HL-60/S4 (cell line): ENCODE data around the gene SLC8A1.

Experiments
- in situ Hi-C: fragments of 300-500 bp; cut with MboI; formaldehyde crosslinking; loops from 2 replicates; pipeline ENCODE4 v1.14.3; 2022; ENCODE audit warnings: low sequenced_read_pairs

SLC8A1 gene

GRCh38 chr2:40210968-40211353 is 240.9 kb downstream of the SLC8A1 start:
- in situ Hi-C loops, result no loop called here

- in situ Hi-C loops, result no loop called here
Observed at GRCh38 chr2:40210344-40210967, 241.4 kb downstream of the SLC8A1 start.

DNA sequence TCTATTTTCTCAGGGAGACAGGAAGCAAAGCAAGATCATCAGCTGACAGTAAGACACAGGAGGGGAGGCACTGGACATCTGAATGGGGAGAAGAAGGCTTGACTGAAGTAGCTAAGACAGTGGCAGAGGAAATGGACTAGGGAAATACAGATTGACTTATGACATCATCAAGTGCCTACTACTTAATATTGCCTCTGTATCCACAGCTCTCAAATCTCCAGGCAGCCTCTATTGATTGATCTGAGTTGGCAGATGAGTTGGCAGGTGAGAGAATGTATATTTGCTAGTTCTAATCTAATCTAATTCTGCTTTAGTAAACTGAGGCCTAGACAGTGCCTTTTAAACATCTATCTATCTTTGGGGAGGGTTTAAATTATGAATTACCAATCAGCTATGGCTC is 242.1 kb downstream of the SLC8A1 start:
- in situ Hi-C loops, result no loop called here

DNA sequence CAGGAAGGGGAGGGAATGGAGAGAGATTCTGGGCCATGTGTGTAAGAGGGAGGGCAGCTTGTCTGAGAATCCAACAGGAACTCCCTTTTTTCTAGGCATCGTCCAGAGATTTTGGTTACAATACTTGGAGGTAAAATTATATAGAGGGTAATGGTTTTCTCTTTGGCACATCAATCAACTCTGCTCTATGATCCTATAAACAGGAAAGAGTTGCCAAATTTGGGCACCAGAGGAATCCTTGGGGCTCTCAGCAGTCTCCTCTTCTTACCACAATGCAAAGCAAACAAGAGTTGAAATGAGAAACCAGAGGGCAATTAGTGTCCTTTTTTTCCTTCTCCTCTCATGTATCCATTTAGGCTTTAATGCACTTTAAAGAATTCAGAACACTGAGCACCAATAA is 243.4 kb downstream of the SLC8A1 start:
- in situ Hi-C loops, result no loop called here

- in situ Hi-C loops, result no loop called here
Observed at GRCh38 chr2:40204268-40204667, 247.6 kb downstream of the SLC8A1 start.

DNA sequence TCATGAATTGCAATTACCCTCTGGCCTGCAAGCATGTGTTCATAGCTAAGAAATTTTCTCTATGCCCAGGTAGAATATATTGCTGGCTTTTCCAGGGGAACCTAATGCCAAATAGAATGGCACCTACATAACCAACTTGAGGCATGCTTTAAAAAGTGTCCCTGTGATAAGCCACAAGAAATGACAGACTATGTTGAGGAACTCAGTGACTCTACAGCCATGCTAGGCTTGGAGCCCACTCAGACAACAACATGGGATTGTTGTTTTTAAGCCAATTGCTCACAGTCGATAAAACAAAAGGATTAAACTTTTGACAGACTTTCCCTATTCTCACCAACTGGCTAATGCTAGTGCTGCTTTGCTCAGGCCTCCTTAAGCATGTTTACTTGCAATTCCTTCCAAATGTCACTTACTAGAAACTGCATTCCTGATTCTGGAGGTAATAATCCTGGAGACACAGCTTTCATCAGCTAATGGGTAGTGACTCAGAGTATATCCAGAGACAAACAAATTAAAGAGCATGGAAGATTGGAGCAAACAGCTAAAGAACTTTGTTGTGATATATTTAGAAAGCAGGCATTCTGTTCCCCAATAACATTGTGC is 249.0 kb downstream of the SLC8A1 start:
- in situ Hi-C loops, result no loop called here

- in situ Hi-C loops, result no loop called here
Observed at GRCh38 chr2:40201425-40201824, 250.5 kb downstream of the SLC8A1 start.

- in situ Hi-C loops, result no loop called here
Observed at GRCh38 chr2:40200366-40200915, 251.4 kb downstream of the SLC8A1 start.

GRCh38 chr2:40199771-40200170 is 252.1 kb downstream of the SLC8A1 start:
- in situ Hi-C loops, result no loop called here

DNA sequence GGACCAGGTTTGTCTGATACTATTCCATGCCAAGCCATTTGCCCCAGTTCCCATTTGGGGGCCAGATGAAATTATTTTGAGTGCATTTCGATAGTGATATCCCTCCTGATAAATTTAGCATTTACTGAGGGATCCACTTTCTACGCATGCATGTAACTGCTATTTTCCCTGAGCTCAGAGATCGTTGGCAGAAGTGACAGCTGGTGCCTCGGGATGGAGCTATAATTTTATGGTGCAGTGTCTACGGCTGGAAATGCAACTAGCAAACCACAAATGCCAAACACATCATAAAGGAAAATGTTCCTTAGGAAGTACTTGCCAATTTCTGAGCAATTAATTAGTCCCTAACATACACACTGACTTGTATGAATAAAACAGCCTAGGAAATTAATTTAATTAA is 254.8 kb downstream of the SLC8A1 start:
- in situ Hi-C loops, result no loop called here

DNA sequence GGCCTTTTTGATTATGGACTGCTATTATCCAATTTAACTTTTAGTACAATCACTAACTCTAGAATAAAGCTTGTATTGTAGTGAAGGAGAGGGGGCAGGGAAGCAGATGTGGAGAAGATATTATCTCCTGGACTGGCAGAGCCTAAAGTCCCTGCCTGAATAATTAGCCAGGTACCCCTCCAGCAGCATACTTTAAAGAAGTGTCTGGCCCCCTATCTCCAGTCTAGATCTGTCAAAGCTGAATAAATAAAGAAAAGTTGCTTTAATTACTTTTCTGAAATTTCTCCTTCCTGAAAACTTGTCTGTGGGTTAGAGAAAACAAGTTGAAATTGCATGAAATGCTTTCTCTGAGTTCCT is 258.2 kb downstream of the SLC8A1 start:
- in situ Hi-C loops, result no loop called here

GRCh38 chr2:40192864-40193669 is 258.8 kb downstream of the SLC8A1 start:
- in situ Hi-C loops, result no loop called here

DNA sequence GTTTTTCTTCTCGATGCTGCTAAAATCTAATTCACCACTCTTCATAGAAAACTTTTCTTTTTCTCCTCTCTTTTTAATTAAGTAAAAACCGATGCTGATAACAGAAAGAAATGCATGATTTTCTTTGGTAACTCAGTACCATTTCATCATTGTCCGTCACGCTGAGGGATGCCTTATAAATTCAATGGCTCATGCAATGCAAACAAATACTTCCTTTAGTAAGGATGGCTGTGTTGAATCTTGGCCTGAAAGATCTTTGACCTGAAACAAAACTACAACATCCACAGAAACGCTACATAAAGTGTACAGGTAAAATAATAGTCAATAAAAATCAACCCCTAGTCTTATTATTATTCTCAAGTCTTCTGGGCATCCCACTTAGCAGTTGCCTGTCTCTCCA is 261.4 kb downstream of the SLC8A1 start:
- in situ Hi-C loops, result no loop called here

DNA sequence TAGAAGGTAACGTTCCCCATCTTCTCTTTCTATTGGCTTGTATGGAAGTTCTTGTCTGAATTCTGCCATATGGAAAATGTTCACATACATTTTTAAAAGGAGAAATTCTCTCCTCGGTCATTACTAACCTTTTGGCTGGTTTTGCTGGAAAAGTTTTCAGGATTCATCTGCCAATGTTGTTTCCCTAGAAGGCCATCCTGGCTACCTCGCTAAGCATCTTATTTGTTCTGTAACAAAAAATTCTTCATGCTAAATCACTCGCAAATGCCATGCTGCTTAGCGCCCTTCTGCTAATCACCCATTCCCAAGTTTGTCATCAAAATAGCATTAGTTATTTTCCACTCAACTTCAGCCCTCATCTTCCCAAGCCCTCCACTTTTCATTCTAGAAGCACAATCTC is 262.0 kb downstream of the SLC8A1 start:
- in situ Hi-C loops, result no loop called here

- in situ Hi-C loops, result no loop called here
Observed at GRCh38 chr2:40187054-40187453, 264.8 kb downstream of the SLC8A1 start.

DNA sequence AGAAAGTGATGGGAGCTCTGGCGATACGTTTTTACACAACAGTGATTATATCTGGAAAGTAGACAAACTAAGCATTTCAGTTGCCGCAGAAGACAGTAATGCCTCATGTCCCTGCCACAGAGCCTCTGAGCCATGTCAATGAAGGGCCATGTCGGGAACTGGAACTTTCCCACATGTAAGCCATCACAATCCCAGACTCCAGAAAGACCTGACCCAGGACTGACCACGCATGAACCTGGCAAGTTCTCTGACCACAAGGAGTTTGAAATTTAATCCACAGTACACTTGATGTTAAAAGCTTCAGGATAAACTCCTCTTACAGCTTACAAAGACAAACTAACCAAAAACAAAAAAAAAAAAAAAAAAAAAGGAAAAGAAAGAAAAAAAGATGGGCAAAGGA is 267.3 kb downstream of the SLC8A1 start:
- in situ Hi-C loops, result no loop called here

DNA sequence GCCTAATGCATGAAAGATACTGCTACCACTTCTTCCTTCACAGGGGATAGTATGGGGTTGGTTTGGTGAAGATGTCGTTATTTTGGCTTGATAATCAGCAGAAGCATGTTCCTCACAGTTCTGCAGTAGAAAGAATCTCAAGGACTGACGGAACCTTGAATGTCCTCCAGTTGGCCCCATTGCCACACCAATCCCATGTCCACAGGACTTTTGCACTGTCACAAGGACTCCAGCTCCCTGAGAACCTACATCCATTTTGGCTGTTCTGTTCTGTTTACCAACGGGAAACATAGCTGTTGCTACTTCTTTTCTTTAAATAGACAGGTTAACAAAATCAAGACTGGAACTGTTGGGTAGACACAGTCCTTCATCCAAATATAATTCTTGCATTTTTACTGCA is 270.0 kb downstream of the SLC8A1 start:
- in situ Hi-C loops, result no loop called here

DNA sequence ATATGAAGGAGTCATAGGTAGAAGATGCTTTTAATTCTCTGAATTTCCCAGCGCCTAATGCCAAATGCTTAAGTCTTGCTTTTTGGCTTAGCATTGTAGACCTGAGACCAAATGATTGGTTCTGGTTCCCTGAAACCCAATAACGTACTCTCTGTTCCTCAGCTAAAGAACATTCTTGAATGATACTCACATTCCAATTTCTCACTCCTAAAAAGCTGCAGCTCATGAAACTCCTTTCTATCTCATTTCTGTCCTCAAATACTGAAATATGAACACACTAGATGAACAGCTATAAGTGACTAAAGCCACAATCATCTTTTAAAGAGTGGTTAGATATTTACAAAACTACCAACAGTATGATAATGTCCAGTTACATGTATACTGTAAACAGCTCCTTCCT is 272.1 kb downstream of the SLC8A1 start:
- in situ Hi-C loops, result no loop called here

DNA sequence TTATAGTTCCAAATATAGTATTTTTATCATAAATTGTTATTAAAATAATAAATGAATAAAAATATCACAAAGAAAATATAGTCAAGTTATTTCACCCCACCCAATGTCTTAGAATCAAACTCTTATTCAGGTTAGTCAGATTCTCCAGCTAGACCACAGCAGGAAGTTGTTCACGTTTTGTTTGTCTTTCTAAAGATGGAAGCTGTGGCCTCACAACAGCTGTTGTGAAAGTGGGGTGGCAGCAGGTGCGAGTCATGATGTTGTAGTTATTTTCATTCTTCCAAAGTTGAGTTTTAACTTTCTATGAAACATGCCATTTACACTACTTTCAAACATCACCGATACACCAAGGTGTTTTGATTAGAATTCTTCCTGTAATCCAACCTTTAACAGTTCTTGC is 272.9 kb downstream of the SLC8A1 start:
- in situ Hi-C loops, result no loop called here

- in situ Hi-C loops, result no loop called here
Observed at GRCh38 chr2:40178171-40178778, 273.6 kb downstream of the SLC8A1 start.

DNA sequence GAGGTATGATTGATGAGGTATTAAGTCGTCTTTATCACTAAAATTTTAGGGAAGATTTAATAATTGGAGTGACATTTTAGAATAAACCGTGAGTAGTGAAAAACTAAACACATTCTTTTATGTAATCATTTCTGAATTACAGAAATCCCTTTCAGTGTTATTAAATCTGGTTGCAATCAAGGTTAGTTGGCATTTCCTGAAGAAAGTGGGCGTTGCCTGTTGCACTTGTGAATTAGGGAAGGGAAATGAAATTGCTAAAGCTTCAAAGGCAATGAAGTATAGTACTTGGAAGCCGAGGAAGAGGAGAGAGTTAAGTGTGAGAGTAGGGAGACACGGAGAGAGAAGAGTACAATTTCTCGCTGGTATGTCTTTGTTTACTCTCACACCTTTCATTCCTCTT is 274.5 kb downstream of the SLC8A1 start:
- in situ Hi-C loops, result no loop called here

DNA sequence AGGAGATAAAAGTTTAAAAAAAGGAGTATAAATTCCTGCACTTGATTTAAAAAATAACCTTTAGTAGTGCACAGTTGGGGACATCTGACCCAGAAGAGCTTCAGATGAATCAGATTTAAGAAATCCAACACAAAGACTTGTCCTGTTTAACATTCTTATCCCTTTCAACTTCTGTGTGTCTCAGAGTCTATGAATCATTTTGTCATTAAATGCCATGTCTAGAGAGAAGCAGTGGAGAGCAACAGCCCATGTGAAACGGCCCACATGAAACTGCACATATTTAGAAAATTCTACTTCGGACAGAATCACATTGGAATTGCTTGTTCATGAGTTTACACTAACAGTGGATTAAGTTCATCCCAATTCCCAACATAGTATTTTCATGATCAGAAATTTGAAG is 278.6 kb downstream of the SLC8A1 start:
- in situ Hi-C loops, result no loop called here
